HG03280 (cell line): ENCODE measurements around the gene ARMC3.
"Not testable (repeated sequence)": the region's sequence is repeated elsewhere in the genome, so short reads cannot be mapped to it uniquely, and the experiment has no call there.

ENCODE experiments used
- ATAC-seq: cut with Tn5 transposase; IDR thresholded peaks from one replicate; pipeline ENCODE4 v1.9.1; 2021; ENCODE audit warnings: mild to moderate bottlenecking, moderate library complexity; ENCODE audit not compliant: unreplicated experiment

The ARMC3 gene

DNA sequence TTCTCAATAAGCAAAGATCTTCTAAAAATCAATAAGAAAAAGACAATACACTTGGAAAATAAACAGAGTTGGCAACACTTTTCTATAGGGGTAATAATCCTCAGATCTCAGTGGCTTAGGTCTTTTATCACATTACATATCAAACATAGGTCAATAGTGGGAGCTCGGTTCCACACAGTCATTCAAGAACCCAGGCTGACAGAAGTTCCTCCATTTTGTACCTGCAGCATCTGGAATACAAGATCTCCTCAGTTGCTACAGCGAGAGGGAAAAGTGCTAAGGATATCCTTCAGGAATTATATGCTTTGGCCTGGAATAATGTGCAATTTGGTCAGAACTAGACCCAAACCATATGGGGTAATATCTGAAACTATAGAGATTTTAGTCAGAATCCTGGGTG is 112.1 kb downstream of the ARMC3 start:
- no peak for ATAC-seq

DNA sequence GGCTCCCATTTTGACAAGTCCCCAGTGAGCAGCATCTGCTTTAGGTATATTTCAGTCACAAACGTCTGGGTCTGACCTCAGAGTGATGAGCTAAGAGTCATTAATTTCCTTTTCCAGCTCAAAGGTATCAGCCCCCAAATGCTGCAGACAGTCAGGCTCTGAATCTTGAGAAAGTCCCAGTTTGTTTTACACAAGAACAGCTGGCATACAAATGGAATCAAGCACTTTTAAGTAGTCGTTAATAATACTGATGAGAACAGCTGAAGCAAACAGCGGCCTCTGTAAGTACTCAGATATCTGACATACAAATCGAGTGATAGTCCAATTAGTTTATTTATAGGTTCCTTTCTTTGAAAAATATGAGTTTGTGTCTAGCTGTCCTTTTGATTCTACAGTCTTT is 118.2 kb downstream of the ARMC3 start:
- no peak for ATAC-seq

DNA sequence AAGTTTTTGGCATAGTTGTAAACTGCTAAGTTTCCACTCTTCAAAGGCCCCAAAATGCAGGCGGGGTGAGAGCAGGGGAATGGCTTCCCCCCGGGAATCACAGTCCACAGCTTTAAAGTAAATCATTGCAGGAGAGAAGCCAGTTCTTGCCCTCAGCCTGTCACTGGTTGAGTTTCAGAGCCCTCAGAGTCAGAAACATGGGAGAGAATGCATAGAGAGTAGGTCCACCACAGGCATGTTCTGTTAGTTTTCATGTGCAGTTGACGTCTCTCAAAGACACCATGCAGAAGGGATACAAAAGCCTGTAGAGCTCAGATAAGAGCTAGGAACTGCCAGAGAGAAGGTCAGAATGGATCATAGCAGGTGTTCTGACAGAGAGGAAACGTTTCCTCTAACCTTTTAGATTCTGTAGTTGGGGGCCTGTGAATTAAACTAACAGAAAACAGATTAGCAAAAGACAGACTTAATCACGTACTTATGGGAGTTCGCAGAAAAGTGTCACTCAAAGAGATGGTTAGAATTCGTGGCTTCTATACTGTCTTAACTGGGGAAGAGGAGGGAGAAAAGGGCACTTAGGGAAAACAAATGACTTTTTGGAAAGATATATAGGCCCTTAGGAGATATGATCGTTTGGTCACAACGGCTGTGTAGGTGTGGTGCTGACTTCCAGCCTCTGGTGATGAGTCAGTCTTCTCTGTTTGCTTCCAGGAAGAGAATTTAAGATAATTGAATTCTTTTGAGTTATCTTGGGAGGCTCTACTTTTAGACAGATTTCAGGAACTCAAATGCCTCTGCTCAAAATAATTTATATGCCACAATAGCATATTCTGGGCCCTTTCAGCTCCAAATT is 119.6 kb downstream of the ARMC3 start:
- no peak for ATAC-seq

DNA sequence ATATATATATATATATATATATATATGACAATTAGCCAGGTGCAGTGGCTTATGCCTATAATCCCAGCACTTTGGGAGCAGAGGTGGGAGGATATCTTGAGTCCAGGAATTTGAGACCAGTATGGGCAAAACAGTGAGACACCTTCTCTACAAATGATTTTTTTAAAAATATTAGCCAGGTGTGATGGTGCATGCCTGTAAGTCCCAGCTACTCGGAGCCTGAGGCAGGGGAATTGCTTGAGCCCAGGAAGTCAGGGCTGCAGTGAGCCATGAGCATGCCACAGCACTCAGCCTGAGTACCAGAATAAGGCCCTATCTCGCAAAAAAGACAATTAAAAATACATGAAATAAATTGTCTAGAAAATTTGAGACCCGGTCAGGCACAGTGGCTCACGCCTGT is 120.3 kb downstream of the ARMC3 start:
- ATAC-seq, result no peak

- no peak for ATAC-seq
Observed at GRCh38 chr10:23051278-23051677, 123.4 kb downstream of the ARMC3 start.

GRCh38 chr10:23051855-23052331 is 124.0 kb downstream of the ARMC3 start:
- ATAC-seq, result no peak

DNA sequence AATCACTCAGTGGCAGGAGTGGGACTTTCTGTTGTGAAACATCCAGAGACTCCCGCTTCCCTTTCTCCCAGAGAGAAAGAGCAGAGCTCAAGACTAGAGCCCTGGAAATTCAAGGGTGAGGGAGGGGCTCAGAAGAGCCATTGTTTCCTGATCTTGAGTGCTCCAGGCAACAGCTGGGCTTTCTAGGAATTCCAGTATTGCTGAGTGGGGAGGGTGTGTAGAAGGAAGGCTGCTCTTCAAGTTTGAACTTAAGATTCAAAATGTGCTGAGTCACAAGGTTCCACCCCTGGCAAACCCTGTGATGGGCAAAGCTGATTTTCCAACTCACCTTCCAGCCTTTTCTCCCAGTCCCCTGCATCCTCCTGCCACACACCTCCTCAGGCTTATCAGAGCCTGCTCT is 125.2 kb downstream of the ARMC3 start:
- no peak for ATAC-seq

DNA sequence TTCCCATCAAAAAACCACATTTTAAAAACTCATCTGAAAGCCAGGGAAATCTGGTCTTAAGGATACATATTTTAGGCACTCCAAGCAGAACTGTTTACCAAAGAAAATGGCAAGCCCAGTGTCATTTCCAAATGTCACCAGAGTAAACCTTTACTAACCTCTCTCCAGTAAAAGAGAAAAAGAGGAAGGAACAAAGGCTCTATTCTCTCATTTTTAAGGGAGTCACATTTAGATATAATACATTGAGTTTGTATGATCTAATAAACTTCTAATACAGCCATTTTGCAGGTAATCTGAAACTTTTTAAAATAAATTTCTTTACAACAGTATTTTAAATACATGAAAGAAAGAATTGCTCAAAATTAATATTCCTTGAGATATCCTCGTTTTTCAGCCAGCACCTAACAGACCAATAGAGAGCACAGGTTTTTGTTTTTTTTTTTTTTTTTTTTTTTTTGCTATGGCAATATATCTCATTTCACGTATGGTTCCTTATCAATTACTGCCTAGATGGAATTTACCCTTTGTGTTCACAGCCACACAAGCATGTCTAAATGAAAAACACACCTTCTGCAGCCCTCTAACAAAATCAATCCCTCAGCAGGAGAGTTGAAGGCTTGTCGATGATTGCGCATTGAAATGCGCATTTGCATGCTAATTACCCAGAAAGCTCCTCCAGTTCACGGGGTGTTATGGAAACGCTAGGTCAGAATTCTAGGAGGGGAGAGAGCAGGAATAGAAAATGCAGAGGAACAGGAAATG is 127.8 kb downstream of the ARMC3 start:
- no peak for ATAC-seq

GRCh38 chr10:23056186-23056579 is 128.3 kb downstream of the ARMC3 start:
- ATAC-seq, result no peak

- no peak for ATAC-seq
Observed at GRCh38 chr10:23058366-23058765, 130.5 kb downstream of the ARMC3 start.

GRCh38 chr10:23060918-23061317 is 133.1 kb downstream of the ARMC3 start:
- no peak for ATAC-seq

- no peak for ATAC-seq
Observed at GRCh38 chr10:23063045-23063972, 135.5 kb downstream of the ARMC3 start.

- no peak for ATAC-seq
Observed at GRCh38 chr10:23063973-23064812, 136.3 kb downstream of the ARMC3 start.

DNA sequence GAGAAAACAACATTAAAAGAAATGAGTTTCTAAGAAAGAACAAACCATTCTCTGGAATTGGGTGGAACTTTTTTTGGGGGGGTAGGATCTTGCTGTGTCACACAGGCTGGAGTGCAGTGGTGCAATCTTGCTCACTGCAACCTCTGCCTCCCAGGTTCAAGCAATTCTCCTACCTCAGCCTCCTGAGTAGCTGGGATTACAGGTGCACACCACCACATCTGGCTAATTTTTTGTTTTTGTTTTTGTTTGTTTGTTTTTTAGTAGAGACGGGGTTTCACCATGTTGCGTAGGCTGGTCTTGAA is 136.9 kb downstream of the ARMC3 start:
- ATAC-seq, result not testable (repeated sequence)

DNA sequence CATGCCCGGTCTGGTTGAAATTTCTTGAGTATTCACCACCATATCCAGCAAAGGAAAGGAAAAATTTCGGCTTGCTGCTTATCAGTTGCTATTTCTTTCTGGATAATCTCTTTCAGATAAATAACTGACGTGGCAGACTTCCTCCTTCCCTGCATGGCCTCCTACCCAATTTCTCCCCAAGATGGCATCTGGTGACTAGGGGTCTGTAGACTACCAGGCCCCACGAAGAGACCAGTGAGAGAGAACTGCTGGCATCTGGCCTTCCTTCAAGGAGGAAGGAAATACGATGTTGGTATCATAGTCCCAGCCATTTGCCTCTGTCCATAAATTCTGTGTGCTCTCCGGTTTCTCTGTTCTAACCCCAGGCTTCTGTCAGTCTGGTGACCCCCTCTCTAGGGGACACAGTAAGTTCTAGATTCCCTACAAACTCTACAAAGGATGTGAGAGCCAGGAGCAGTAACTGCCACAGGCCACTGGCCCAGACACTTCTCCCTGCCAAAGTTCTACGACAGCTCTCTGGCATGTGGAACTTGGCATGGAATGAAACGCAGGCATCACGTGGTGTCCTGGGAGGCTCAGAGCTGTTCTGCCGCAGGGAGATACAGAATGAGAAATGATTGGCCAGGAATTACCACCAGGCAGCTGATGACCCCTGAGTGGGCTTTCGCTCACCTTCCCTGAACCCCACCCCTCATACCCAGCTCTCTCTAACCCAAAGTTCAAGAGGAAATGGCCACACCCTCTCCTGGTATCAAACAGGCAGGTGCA is 137.5 kb downstream of the ARMC3 start:
- no peak for ATAC-seq

- no peak for ATAC-seq
Observed at GRCh38 chr10:23067337-23067736, 139.5 kb downstream of the ARMC3 start.

- ATAC-seq, result peak; percentile 47
Observed at GRCh38 chr10:23067939-23068775, 140.3 kb downstream of the ARMC3 start.

DNA sequence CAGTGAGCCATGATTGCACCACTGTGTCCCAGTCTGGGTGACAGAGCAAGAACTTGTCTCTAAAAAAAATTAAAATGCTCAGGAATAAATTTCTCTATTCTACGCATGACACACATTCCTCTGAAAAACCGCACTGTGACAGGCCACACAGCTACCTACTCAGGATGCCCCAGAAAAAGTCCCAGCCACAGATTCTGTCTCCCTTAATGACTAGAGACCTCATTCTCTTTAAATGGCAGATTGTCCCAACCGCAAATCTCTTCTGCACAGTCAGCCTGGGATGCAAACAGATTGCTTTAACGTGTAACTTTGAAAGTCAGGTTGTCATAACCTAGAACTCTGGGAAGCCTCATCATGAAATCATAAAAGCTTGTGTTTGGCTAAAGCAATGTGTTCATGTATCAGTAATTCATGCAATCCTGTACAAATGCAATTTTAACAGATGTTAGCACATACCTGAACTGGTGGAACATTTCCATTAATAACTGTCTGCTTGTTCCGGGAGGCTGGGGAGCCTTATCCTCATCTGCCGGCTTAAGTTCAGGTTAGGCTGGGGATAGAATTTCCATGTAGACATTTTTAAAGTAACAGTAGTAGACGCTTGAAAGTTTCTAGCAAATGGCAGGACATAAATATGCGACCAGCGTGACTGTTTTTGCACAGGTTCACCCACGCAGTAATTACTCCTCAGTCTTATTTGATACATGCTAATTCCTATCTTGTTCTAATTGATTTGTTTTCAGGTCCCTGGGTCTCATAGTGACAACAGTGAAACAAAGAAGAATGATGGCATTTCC is 141.4 kb downstream of the ARMC3 start:
- no peak for ATAC-seq
